Thymus (tissue), 11 donors: Measurements from ENCODE around the gene TTC24. TPM values are rescaled to one million over a fixed set of nuclear protein-coding genes. Genes with fewer than 3 reads are reported as not detected.

Source experiments
- DNase-seq, 9 donors: peaks; one replicate each; pipeline ENCODE4 v3.0.0-alpha.2; 2013; ENCODE audit warnings: low spot score in 9 of 9, low read depth in 6 of 9, missing footprints in 1 of 9
- H3K27ac ChIP-seq, 2 donors: one replicate each; pipeline ENCODE4 v1.5.1; 2013; ENCODE audit warnings: control low read depth in 1 of 2, low read depth in 1 of 2, low read length in 1 of 2, mild to moderate bottlenecking in 1 of 2, moderate library complexity in 1 of 2
- H3K27me3 ChIP-seq, 2 donors: one replicate each; pipeline ENCODE4 v1.5.1; 2013; ENCODE audit warnings: low read length in 1 of 2; ENCODE audit not compliant: control insufficient read depth in 2 of 2, insufficient read depth in 1 of 2
- H3K36me3 ChIP-seq, 2 donors: one replicate each; pipeline ENCODE4 v1.5.1; 2013; ENCODE audit warnings: low read length in 1 of 2, mild to moderate bottlenecking in 1 of 2, moderate library complexity in 1 of 2; ENCODE audit not compliant: control insufficient read depth in 2 of 2, insufficient read depth in 2 of 2
- H3K4me1 ChIP-seq, 2 donors: one replicate each; pipeline ENCODE4 v1.5.1; 2013; ENCODE audit warnings: low read length in 2 of 2; ENCODE audit not compliant: control insufficient read depth in 2 of 2, insufficient read depth in 2 of 2
- H3K4me3 ChIP-seq, 2 donors: one replicate each; pipeline ENCODE4 v1.5.1; 2013; ENCODE audit warnings: low read length in 2 of 2, control low read depth in 1 of 2, mild to moderate bottlenecking in 1 of 2
- H3K9me3 ChIP-seq, 2 donors: one replicate each; pipeline ENCODE4 v1.5.1; 2013; ENCODE audit warnings: low read length in 1 of 2, mild to moderate bottlenecking in 1 of 2; ENCODE audit not compliant: control insufficient read depth in 2 of 2, insufficient read depth in 1 of 2
- WGBS: extraction: QIAGEN DNeasy Blood & Tissue Kit; methylation state at CpG from one replicate; pipeline ENCODE4 v1.1.7; 2013; 5-methylcytosine and 5-hydroxymethylcytosine counted together
- polyA plus RNA-seq: library from polyadenylated mRNA; stranded (reverse); fragments of 200-250 nt; gene quantifications from one replicate; pipeline ENCODE4 v1.2.3, GENCODE V29; 2013
- total RNA-seq: library from RNA; stranded (reverse); fragments of 120-200 nt; gene quantifications from one replicate; pipeline ENCODE4 v1.2.4, GENCODE V29; 2013
- donor health status: healthy.

The TTC24 gene
- total and polyA plus RNA-seq, 2 donors, result 12.9 to 13.4 TPM

DNA sequence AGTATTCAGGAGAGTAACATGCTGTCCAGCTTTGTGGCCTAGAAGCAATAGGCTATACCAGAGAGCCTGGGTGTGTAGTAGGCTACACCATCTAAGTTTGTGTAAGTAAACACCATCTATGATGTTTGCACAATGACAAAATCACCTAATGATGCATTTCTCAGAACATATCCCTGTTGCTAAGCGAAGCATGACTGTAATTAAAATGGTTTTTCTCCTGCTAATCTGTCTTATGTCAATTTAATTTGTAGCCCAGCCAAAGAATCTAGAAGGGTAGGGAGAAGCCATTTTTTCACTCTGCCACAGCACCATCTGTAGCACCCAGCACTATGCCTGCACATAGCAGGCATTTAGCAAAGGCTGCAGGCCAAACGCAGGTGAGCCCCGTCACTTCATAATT lies 2.0 kb upstream of the TTC24 start:
- WGBS, result 97% methylated on average over 3 of the region's 3 CpGs
- H3K27me3 ChIP-seq, result peaks cover 0 to 3% of the 10 kb centered on the region in 2 donors
- peaks cover 8 to 30% of the 10 kb centered on the region in 2 donors for H3K4me1 ChIP-seq
- DNase-seq, result no peak
- H3K9me3 ChIP-seq, result no peaks in the 10 kb centered on the region
- no peaks in the 10 kb centered on the region for H3K36me3 ChIP-seq
- no peak overlapping the region for H3K4me3 ChIP-seq
- H3K27ac ChIP-seq, result no peak overlapping the region

DNA sequence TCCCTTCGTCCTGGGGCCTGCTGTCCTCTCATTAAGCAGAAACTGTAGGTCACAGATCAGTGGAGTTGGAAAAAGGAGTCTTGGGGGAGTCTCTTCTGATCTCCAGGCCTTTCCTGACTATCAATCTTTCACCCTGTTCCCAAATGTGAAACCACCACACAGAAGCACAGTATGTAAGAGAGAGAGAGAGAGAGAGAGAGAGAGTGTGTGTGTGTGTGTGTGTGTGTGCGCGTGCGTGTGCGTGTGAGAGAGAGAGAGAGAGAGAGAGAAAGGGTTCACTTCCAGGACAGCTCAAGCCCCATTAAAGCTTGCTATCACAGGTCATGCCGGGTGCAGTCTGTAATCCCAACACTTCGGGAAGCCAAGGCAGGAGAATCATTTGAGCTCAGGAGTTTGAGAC lies 1.5 kb upstream of the TTC24 start:
- H3K27me3 ChIP-seq, result no peaks in the 10 kb centered on the region
- H3K36me3 ChIP-seq, result no peaks in the 10 kb centered on the region
- peaks cover 8 to 32% of the 10 kb centered on the region in 2 donors for H3K4me1 ChIP-seq
- WGBS, result 58% methylated on average over 7 of the region's 7 CpGs
- H3K9me3 ChIP-seq, result no peaks in the 10 kb centered on the region
- DNase-seq, result peak in 1 of 9 donors; percentile 5
- no peak overlapping the region for H3K27ac ChIP-seq
- H3K4me3 ChIP-seq, result no peak overlapping the region

DNA sequence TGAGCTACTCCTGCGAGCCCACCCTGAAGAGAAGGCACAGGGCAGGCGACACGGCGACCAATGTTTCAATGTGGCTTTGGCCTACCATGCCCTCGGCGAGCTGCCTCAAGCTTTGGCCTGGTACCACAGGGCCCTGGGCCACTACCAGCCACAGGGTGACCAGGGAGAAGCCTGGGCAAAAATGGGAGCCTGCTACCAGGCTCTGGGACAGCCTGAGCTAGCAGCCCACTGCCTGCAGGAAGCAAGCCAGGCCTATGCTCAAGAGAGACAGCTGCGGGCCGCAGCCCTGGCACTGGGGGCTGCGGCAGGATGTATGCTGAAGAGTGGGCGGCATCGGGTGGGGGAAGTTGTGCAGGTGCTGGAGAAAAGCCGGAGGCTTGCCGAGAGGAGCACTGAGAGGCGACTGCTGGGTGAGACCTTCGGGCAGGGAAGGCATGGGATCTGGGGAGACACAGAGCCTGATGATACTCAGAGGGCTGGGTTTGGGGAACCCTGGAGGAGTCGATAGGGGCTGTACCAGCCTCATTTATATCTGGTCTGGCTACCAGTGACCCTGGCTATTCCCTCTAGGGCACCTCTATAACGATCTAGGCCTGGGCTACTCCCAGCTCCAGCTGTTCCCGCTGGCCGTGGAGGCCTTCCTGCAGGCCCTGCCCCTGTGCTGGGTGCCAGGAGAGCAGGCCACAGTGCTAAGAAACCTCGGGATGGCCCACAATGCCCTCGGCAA lies 2.3 kb downstream of the TTC24 start:
- WGBS, result 38% methylated on average over 21 of the region's 21 CpGs
- H3K36me3 ChIP-seq, result peaks cover 20 to 27% of the 10 kb centered on the region in 2 donors
- peaks cover 11 to 52% of the 10 kb centered on the region in 2 donors for H3K4me1 ChIP-seq
- peak in 8 of 9 donors; percentile 43 to 89 (median 68) for DNase-seq
- H3K9me3 ChIP-seq, result no peaks in the 10 kb centered on the region
- peak overlapping the region; percentile 92 to 94 for H3K27ac ChIP-seq
- H3K4me3 ChIP-seq, result peak overlapping the region; percentile 66 to 77
- no peaks in the 10 kb centered on the region for H3K27me3 ChIP-seq

DNA sequence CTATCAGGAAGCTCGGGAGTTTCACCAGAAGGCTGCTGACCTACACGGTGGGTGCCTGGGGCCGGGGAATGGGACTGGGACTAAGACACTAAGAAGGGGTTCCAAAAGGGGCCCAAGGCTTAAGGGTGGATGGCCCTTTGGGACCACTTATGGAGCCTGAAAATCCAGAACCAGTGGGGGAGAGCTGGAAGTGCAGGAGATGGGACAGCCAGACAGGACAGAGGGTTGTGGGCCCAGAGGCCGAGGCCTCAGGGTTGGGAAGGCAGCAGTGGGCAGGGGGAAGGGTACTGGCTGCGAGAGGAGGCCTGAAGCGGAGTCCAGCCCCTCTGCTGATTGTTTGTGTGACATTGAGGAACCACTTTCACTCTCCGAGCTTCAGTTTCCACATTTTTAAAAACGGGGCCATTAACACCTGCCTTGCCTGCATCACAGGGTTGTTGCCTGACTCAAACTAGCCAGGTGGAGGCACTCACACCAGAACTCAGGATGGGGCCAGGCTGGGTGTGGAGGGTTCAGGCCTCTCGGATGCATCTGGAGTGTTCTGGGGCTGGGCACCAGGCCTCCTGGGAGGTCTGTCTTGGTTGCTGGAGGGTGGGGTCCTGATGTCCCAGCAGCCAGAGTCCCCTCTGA lies 3.0 kb downstream of the TTC24 start:
- Histone ChIP-seq H3K4me3 (peak overlapping the region; percentile 66 to 77), H3K9me3 (no peaks in the 10 kb centered on the region), H3K36me3 (peaks cover 21 to 29% of the 10 kb centered on the region in 2 donors), H3K27ac (peak overlapping the region; percentile 92 to 94), H3K4me1 (peaks cover 11 to 52% of the 10 kb centered on the region in 2 donors), H3K27me3 (no peaks in the 10 kb centered on the region)
- peak in 1 of 9 donors; percentile 73 for DNase-seq
- WGBS, result 26% methylated on average over 9 of the region's 9 CpGs

DNA sequence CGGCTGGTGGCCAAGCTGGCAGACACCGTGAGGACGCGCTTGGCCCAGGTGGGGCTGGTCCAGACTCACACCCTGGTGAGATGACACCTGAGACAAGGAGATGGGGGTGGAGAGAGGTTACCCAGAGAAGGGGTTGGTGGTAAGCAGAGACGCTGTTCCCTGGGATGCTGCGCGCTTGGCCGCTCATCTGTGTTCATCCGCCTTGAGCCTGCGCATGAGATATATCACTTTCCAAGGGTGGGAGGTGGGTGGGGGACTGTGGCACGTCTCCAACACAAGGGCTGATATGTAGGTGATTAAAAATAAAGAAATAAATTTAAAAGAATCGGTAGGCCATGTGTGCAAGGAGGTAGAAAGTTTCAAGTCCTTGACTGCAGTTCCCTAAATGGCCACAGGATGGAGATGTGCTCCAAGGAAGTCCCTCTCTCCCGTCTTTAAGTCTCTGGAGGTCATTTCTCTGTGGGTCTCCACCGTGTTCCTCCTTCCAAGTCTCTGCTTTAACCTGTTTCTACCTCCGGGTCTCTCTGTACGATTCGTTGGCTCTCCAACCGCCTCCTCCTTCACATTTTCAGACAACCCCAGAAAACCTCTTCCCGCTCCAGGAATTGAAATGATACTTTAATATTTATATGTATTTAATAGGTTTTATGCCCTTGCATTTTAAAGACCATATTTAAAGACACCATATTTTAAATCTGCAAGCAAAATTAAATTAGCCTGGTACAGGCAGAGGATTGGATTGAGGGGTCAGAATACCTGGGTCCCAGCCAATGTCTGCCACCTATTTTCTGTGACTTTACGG lies 4.5 kb downstream of the TTC24 start:
- peaks cover 21 to 29% of the 10 kb centered on the region in 2 donors for H3K36me3 ChIP-seq
- H3K9me3 ChIP-seq, result no peaks in the 10 kb centered on the region
- H3K4me1 ChIP-seq, result peaks cover 11 to 52% of the 10 kb centered on the region in 2 donors
- H3K27ac ChIP-seq, result peak overlapping the region in 1 of 2 donors; percentile 62
- H3K27me3 ChIP-seq, result no peaks in the 10 kb centered on the region
- 61% methylated on average over 20 of the region's 20 CpGs for WGBS
- peak overlapping the region; percentile 23 to 77 for H3K4me3 ChIP-seq
- peak in 7 of 9 donors; percentile 70 to 90 (median 83) for DNase-seq

DNA sequence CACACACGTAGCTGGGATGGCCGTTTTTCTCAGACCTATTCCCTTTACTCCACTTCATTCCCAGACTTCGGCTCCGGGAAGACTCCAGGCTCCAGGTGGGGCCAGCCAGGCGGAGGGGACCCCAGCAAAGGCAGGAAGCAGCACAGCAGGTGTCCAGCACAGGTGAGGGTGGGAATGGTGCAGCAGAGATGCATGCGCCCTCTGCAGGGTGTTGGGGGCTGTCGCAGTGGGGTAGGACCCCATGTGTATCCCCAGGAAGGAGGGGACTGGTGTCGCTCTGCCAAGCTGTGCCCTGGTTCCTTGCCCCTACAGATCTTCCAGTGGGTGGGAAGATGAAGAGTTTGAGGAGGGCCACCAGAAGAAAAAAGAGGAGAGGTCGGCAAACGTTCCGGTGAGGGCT lies 5.3 kb downstream of the TTC24 start:
- 87% methylated on average over 11 of the region's 11 CpGs for WGBS
- no peaks in the 10 kb centered on the region for H3K9me3 ChIP-seq
- no peak overlapping the region for H3K4me3 ChIP-seq
- no peak overlapping the region for H3K27ac ChIP-seq
- peaks cover 11 to 47% of the 10 kb centered on the region in 2 donors for H3K4me1 ChIP-seq
- peaks cover 21 to 29% of the 10 kb centered on the region in 2 donors for H3K36me3 ChIP-seq
- no peak for DNase-seq
- no peaks in the 10 kb centered on the region for H3K27me3 ChIP-seq

DNA sequence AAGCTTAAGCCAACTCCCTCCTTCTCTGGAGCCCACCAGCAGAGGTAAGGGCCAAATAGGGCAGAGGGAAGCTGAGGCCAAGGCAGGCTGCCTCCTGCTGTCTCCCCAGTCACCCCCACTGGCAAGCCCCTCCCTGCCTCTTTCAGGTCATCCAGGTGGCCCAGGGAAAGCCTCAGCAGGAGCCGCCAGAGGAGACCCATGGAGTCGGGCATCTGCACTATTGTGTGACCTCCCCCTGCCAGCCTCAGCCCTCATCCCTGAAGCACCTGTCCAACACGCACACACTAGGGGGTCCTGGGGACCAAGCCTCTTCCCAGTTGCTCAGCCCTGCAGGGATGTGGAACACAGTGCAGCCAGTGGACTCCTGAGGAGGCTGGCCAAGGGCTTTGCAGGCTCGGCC lies 6.8 kb downstream of the TTC24 start:
- no peak for DNase-seq
- WGBS, result 84% methylated on average over 4 of the region's 4 CpGs
- Histone ChIP-seq H3K36me3 (peaks cover 21 to 29% of the 10 kb centered on the region in 2 donors), H3K4me3 (no peak overlapping the region), H3K9me3 (no peaks in the 10 kb centered on the region), H3K4me1 (peaks cover 9 to 39% of the 10 kb centered on the region in 2 donors), H3K27me3 (no peaks in the 10 kb centered on the region), H3K27ac (no peak overlapping the region)

DNA sequence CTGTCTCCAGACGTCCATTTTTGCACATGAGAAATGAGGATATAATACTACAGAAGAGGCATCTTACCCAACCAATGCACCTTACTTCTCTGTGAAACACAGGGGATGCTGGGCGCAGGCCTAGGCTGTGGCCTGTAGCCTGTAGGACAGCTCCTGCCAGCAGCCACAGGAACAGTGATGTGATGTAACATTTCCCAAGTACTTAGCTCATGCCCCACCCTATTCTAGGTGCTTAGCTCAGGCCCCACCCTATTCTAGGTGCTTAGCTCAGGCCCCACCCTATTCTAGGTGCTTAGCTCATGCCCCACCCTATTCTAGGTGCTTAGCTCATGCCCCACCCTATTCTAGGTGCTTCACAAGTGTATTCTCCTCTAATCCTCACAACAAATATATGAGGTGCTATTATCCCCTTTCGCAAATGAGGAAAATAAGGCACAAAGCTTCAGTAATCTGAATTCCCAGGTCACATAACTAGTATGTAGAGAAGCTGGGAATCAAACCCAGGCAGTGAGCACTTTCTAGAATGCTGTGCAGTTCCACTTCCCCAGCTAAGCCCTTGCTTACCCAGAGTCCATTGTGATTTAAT lies 7.5 kb downstream of the TTC24 start:
- no peak overlapping the region for H3K4me3 ChIP-seq
- H3K4me1 ChIP-seq, result peaks cover 6 to 38% of the 10 kb centered on the region in 2 donors
- H3K9me3 ChIP-seq, result no peaks in the 10 kb centered on the region
- H3K36me3 ChIP-seq, result peaks cover 21 to 29% of the 10 kb centered on the region in 2 donors
- no peak for DNase-seq
- WGBS, result 98% methylated on average over 3 of the region's 3 CpGs
- H3K27ac ChIP-seq, result no peak overlapping the region
- no peaks in the 10 kb centered on the region for H3K27me3 ChIP-seq
